Sigmoid colon (tissue), 4 donors: ENCODE data around the gene INSIG2.

Experiments used
- CTCF ChIP-seq, 4 experiments: fragments of 450-650 bp in 3 of 4; fragments of 200-600 bp in 1 of 4; IDR thresholded peaks; one replicate each; pipeline ENCODE4 v1.5.1; 2016 to 2019; ENCODE audit warnings: antibody characterized with exemption in 4 of 4, mild to moderate bottlenecking in 3 of 4, moderate library complexity in 2 of 4
- POLR2A ChIP-seq, 2 donors: fragments of 450-650 bp; IDR thresholded peaks; one replicate each; pipeline ENCODE4 v1.6.1; 2016; ENCODE audit warnings: antibody characterized with exemption in 2 of 2, mild to moderate bottlenecking in 2 of 2, moderate library complexity in 2 of 2
- POLR2AphosphoS5 ChIP-seq, 4 donors: sonication (generic); formaldehyde crosslinking; IDR thresholded peaks; one replicate each; pipeline ENCODE4 v1.6.1; 2017; ENCODE audit warnings: antibody characterized with exemption in 4 of 4

- TF ChIP-seq CTCF (IDR thresholded peaks at IDR 0.05) (no peak), POLR2A (IDR thresholded peaks at IDR 0.05) (no peak), POLR2AphosphoS5 (IDR thresholded peaks at IDR 0.05) (no peak)
Observed at GRCh38 chr2:118090387-118091139, 2.3 kb downstream of the INSIG2 start.
